NCI-H69 (cell line): Measurements from ENCODE around the gene JAK2.
"Not testable (repeated sequence)": the region's sequence is repeated elsewhere in the genome, so short reads cannot be mapped to it uniquely, and the experiment has no call there.

Experiments used
- DNase-seq: peaks from one replicate; lab custom pipeline; 2025; lab: John Stamatoyannopoulos, UW

The JAK2 gene

DNA sequence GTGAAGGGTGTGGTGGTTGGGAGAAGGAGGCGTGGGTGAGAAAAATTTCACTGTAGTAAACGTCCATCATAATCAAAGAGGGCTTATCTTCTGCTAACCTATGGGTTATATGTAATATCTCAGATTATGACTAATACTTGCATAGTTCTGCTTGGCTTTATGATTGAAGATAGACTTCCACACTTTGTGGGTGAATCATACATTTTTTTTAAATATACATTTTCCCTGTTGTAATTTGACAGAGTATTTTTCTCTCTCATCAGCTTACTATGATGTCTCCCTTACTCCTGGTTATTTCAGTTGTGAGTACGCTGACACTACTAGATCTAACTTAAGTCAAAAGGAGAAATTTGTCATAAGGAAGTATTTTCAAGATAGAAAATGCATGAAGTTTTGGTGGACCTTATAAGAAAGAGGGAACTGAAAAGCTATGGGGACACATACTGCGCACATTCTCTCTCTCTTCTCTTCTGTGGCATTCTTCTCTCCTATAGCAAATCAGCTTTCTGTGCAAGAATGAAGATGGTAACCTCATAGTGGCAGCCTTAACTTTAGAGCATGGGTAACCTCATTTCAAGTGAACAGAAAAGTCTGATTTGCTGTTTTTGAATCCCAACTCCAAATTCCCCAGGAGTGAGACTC, 4.9 kb upstream of the JAK2 start:
- DNase-seq = no peak

DNA sequence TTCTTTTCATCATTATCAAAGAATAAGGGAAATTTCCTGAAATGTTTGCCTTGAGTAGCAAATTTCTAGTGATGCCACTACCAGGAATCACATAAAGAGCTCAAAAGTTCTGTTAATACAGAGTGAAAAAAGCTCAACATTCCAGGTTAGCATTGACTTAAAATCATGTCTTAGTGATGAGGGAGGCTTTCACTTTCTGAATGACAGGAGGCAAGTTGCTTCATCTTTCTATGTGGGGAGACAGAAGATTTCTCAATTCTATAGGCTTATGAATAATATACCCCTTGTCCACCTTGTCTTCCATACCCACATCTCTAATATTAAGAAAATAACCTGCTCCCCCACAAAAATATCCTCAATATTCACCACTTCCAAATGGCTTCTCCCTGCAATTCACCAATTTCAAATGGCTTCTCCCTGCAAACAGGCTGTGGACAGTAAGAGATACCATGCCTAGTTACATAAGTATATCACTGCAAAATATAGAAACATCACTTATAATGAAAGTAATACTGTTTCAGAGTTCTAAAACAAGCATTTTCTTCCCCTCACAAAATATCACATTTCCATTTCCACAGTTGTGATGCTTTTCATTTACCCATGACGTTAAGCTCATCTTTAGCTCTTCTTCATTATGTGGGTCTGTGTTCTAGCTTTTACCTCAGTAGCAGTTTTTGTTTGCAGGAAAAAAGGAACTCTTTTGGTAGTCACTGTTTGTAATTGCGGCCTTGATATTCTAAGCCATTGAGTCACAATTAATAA, 2.2 kb upstream of the JAK2 start:
- no peak for DNase-seq

DNA sequence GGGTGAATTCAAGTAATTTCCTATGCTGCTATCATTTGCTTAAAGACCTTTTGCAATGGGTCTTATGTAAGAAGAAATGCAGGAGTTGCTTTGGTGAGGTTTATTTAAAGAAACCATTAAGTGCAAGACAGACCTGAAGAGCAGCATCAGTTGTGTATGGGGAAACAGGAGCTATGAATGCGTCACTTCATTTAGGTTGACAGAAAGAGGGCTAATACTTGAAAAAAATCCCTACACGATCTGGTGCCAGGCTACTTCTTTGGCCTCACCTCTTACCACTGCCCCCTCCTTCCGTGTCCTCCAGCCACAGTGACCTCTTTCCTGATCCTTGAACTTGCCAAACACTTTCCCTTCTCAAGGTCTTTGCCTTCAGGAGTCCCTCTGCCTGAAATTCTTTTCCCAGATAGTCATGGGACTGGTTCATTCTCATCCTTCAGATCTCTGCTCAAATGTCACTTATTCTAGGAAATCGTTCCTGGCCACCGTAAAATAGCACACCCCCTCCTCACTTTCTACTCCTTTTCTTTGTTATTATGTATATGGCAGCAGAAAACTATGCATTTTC, 1.4 kb upstream of the JAK2 start:
- no peak for DNase-seq

DNA sequence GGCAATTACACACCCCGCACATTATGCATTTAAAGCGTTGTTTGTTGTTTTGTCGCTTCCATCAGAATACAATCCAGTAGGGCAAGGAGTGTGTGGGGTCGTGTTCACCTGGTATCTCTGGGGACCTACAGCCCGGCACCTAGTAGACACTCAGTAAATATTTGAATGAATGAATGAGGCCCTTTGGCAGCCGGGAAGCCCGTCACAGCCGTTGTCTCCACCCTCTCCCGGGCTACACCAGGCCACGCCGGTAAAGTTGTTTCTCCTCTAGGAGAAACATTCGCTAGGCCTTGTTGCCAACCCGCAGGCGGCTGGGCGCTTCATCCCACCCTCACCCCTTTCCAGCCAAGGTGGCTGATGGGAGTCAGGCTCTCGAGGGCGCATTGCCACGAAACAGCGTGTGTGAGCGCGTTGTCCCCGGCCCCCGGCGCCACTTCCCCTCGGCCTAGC, 876 bp upstream of the JAK2 start:
- DNase-seq = peak; percentile 88

DNA sequence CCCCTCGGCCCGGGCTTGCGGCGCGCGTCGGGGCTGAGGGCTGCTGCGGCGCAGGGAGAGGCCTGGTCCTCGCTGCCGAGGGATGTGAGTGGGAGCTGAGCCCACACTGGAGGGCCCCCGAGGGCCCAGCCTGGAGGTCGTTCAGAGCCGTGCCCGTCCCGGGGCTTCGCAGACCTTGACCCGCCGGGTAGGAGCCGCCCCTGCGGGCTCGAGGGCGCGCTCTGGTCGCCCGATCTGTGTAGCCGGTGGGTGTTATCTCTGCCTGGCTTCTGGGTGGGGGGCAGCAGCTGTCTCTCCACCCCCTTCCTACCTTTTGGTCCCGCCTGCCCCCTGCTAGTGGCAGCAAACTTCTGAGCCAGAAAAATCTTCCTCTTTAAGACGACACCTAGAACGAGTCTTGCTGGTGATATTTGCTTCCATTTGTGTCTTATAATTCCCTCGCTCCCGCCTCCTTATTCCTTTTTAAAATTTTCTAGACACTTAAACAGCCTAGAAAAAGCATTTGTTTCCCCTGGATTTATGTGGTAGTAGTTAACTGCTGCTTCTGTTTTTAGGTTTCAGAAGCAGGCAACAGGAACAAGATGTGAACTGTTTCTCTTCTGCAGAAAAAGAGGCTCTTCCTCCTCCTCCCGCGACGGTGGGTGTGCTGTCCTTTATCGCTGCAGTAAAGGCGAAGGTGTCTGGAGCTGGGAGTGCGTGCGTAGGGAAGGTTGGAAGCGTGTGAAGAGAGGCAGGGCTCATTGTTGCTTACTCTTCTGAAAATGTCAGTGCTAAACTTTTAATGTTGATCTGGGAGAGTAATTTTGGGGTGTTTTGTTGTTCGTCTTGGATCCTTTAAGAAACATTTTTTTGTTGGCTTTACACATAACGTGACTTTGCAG, 554 bp downstream of the JAK2 start:
- DNase-seq = peak; percentile 81

DNA sequence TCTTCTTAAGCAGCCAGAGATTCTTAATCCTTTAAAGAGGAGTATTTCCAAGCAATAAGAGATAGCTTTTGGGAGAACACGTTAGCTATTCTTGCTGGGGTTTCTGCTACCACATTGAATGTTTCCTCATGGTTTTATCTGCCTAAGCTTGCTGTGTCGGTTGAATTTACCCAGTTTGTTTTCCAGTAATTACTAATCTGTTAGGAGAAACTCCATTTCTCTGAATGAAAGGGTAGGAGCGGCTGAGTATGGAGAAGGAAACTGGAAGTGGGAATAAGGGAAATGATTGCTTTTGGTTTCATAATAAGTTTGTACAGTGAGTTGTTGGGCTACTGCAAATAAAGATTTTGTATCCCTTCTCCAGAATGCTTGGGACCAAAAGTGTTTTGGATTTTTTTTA, 1.2 kb downstream of the JAK2 start:
- DNase-seq = peak; percentile 46

DNA sequence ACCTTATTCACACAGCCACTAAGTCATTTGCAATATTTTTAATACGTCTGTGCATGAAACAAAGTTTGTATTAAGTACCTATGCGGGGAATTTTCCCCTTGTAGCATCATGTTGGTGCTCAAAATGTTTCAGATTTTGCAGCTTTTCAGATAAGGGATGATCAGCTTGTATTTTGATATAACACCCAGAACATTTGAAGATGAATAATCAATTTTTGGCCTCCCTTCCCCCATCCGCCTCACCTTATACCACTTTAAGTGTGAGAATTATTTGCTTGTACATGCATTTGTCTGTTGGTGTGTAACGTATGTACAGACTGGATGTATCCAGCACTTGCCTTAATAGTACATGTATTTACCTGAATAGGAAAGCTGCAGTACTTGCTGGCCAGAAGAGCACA, 1.7 kb downstream of the JAK2 start:
- no peak for DNase-seq

DNA sequence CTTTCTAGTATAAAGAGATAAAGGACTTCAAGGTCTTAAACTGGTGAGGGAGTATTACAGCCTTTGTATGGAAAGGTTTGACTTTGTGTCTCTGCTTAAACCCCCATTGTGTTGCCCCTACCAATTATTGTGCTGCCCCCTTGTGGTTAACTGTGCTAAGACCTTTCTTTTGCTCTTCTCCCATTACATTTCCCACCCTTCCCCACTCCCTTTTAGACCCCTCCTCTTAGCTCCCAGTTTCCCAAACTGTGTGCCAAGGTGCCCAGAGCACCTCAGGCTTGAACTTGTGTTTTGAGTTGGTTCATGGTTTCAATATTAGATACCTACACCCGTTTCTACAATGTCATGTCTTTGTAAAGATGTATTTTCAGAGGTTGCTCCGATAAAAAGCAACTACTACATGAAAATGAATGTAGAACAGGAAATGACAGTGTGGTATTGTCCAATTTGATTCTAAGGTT, 2.9 kb downstream of the JAK2 start:
- peak; percentile 87 for DNase-seq

DNA sequence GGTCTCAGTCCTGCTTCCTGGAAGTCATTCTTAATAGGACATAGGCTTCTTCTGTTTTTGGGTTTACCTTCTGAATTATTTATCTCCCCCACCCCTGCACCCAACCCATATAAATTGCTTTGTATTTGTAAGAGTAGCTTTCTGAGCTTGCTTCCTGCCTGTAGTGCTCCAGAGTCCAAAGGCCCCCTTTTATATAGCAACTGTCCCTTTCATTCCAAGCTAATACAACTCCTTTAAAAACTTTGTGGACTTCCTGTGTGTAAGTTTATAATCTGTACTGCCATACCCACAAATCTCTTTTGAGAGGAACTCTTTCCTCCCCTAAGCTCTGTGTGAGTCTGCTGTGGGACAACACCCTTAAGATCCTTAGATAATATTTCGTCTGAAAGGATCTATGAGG, 7.8 kb downstream of the JAK2 start:
- no peak for DNase-seq

DNA sequence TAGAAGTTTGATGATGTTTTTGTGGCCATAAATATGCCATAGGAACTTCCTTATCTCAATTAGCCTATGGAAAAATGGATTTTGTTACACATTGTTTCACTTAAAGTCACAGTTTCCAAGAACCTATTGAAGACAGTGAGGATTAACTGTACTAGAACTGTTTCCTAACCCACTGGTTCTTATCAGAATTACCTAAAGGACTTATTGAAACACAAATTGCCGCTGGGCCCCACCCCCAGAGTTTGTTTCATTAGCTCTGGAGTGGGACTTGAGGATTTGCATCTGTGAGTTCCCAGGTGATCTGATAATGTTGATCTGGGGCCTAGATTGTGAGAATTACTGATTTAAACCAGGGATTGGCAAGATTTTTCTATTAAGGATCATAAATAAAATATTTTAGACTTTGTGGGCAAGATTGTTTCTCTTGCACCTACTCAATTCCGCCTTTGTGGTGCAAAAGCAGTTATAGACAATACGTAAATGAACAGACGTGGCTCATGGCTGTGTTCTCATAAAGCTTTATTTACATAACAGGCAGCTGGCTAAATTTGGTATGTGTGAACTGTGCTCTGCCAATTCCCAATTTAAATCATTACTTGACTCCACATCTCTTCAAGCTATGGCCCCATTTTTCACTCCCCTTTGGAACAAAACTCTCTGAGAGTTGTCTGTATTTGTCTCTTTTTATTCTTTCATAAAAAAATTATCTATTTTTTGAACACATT, 9.3 kb downstream of the JAK2 start:
- peak; percentile 48 for DNase-seq

DNA sequence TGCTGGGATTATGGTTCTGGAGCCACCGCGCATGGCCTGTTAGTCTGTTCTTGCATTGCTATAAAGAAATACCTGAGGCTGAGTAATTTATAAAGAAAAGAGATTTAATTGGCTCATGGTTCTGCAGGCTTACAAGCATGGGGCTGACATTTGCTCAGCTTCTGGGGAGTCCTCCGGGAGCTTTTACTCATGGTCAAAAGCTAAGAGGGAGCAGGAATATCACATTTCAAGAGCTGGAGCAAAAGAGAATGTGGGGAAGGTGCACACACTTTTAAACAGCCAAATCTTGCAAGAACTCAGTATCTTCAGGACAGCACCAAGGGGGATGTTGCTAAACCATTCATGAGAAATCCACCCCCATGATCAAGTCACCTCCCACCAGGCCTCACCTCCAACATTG, 12.1 kb downstream of the JAK2 start:
- DNase-seq = peak; percentile 6

DNA sequence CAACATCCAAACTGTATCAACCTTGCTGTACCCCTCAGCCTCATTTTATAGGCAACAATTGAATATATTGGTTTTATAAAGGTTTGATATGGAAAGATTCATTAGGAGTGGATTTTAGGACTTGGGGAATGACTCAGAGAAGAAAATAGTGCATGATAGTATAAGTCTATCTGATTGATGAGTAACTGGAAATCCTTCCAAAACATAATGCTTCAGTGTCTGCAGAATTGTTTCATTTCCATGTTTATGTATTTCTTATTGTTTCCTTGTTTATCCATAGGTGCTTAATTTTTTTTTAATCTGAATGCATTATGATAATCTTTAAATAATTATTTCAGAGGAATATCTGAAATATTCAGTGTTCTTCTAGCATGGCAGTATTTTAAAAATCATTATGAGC, 12.6 kb downstream of the JAK2 start:
- DNase-seq = no peak

DNA sequence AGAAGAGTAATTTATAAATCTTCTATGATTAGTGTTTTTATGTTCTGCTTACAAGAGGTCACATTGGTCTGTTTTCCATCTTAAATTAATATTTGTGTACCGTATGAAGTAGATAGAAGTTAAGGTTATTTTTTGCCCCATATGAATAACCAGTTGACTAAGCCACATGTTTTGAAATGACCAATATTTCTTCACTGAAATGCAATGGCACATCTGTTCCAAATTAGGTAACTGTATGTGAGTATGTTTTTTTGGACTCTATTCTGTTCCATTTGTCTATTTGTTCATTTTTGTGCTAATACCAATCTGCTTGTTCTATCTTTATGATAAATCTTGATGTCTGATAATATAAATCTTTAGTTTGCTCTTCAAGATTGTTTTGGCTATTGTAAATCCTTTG, 17.7 kb downstream of the JAK2 start:
- DNase-seq = no peak

DNA sequence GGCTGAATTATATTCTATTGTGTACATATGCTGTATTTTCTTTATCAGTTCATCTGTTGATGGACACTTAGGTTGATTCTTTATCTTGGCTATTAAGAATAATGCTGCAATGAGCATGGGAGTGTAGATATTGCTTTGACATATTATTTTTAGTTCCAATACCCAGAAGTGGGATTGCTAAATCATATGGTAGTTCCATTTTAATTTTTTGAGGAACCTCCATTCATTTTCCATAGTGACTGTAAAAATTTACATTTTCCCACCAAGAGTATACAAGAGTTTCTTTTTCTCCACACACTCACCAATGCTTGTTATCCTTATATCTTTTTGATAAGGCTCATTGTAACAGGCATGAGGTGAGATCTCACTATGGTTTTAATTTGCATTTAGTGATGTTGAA, 19.4 kb downstream of the JAK2 start:
- no peak for DNase-seq

DNA sequence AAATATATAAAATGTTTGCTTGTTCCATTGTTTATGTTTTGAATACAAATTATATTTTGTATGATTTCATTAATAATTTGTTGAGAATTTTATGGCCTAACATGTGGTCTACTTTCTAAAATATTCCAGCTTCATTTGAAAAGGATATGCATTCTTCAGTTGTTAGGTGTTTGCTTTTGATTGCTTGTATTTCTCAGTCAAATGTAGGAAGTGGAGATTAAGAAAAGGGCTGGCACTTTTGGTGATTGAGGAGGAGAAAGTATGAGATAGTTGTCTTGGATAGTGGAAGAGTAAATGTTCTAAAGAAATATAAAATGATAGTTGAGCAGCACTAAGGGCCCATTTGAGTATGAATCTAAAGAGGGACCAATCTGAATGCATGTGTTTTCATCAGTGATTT, 23.1 kb downstream of the JAK2 start:
- no peak for DNase-seq

DNA sequence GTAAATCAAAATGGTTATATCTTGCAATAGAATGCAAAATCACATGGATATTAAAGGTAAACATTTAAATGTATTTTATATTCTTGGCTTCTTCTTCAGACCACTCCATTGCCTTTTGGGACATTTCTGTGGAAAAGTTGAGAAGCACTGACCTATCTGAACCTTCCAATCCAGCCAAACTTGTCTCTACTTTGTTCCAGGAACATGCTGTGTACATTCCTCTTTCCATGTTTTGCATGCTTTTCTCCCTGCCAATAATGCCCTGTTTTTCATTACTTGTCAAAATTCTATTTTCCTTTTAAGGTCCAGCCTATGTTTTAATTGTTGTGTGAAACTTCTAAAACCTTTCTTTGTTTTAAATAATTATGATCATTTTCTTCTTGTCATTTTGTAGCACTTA, 28.3 kb downstream of the JAK2 start:
- no peak for DNase-seq

DNA sequence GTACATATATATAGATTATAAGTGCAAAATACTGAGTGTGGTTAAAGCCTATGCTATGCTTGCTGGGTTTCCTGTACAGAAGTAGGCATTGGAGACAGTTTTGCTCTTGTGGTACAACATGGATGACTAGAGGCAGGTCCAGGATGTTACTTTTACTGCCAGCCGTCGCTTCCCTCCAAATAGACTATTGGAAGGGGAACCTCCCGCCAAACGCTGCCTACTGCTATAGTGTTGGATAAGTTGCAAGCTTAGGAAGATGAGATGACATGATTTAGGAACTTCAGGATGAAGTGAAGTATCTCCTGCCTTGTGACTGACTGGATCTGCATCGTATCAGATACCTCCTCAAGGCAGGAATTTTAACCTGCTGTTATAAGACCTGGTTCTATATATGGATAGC, 30.9 kb downstream of the JAK2 start:
- DNase-seq = no peak

DNA sequence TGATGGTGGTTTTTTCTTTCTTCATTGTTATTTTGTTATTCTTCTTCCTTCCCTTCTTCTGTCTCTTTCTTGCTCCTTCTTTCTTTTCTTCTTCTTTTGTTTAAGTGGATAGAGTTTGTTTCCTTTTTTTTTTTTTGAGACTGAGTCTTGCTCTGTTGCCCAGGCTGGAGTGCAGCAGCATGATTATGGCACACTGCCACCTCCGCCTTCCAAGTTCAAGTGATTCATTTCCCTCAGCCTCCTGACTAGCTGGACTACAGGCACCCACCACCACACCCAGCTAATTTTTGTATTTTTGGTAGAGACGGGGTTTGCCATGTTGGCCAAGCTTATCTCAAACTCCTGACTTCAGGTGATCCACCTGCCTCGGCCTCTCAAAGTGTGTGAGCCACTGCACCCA, 40.3 kb downstream of the JAK2 start:
- no peak for DNase-seq

DNA sequence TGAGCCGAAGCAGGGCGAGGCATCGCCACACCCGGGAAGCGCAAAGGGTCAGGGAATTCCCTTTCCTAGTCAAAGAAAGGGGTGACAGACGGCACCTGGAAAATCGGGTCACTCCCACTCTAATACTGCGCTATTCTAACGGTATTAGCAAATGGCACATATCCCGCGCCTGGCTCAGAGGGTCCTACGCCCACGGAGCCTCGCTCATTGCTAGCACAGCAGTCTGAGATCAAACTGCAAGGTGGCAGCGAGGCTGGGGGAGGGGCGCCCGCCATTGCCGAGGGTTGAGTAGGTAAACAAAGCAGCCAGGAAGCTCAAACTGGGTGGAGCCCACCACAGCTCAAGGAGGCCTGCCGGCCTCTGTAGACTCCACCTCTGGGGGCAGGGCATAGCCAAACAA, 46.9 kb downstream of the JAK2 start:
- DNase-seq = not testable (repeated sequence)

DNA sequence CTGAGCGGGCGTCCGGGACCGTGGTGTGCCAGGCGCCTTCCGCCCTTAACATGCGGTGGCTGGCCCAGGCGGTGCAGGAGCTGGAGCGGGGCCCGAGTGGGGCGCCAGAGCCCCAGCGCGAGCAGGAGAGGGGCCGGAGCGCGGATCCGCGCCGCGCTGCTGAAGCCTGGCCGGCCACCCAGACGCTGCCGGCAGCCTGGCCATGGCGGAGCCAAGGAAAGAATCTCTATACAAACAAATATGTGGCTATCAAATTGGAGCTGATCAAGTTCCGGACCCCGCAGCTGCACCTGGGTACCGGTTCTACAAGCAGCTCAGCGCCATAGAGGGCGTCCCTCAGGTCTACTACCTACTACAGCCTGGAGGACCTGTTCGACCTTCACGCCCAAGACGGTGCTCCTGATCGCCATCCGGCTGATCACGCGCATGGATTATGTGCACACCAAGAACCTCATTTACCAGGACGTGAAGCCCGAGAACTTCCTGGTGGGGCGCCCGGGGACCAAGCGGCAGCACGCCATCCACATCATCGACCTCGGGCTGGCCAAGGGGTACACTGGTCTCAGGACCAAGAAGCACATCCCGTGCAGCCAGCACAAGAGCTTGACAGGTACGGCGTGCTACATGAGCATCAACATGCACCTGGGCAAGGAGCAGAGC, 55.8 kb downstream of the JAK2 start:
- no peak for DNase-seq
